ENCODE measurements around the gene RDH5. TPM values are rescaled to one million over a fixed set of nuclear protein-coding genes. Genes with fewer than 3 reads are reported as not detected.

The RDH5 gene
- total and polyA plus RNA-seq, 2 of the 4 experiments (the other 2 are of a cell fraction) = 7.3 to 18.8 TPM

DNA sequence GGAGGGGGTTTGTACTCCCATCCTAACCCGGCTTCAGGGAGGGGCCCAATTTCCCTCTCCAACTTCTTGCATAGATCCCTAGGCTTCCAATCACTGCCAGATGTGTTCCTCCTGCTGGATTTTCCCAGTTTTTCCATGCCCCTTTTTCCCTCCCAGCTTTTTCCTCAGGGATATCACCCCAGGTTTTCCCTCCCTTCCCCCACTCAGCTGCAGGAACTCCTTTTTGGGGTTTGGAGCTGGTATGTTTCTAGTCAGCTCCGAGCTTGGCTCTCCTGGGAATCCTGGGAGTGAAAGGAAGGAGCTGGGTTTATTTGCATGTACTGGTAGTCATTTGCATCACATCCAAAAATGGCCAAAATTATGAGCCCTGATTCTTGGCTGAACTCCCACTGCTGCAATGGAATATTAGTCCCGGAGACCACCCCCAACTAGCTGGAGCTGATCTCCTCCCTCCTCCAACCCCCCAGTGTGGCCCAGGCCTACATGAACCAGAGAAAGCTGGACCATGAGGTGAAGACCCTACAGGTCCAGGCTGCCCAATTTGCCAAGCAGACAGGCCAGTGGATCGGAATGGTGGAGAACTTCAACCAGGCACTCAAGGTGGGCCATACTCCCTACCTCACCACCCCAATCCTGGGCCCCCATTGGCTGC is 1.4 kb upstream of the RDH5 start:
- Histone ChIP-seq H3K14ac (replicated peaks; ENCODE audit: low read depth, low read length) (no peak overlapping the region), H3K27me3 (ENCODE audit: control insufficient read depth, insufficient read depth, low read length) (no peaks in the 10 kb centered on the region), H3K4me2 (ENCODE audit: low read depth, low read length) (no peak overlapping the region), H4K20me1 (ENCODE audit: insufficient read depth, low read length) (peaks cover 24% of the 10 kb centered on the region), H2AFZ (replicated peaks; ENCODE audit: low read length, poor library complexity) (no peak overlapping the region), H4K5ac (ENCODE audit: low read depth, low read length) (no peak overlapping the region), H2BK5ac (ENCODE audit: low read depth, low read length, poor library complexity, severe bottlenecking) (peak overlapping the region; percentile 71), H2AK9ac (replicated peaks; ENCODE audit: low read depth, low read length, poor library complexity) (peak overlapping the region; percentile 37), H3K23ac (ENCODE audit: low read depth, low read length) (peak overlapping the region; percentile 57; the same call in 1 of the 2 replicates), H4K91ac (ENCODE audit: insufficient read depth, low read depth, low read length) (peak overlapping the region; percentile 57; the same call in 1 of the 2 replicates), H4K8ac (ENCODE audit: low read depth in 2 of 2, low read length in 2 of 2) (peak overlapping the region in 1 of 2 experiments; percentile 66; a peak in 1 of 4 replicates), H2AK5ac (ENCODE audit: low read depth, low read length) (peak overlapping the region; percentile 86), H3K9me1 (ENCODE audit: insufficient read depth, low read length) (peaks cover 32% of the 10 kb centered on the region), H2BK120ac (ENCODE audit: low read depth, low read length) (peak overlapping the region; percentile 62; the same call in 1 of the 2 replicates), H3K9me3 (ENCODE audit: control insufficient read depth, insufficient read depth, low read length) (no peaks in the 10 kb centered on the region), H3K27ac (ENCODE audit: insufficient read depth, low read length) (no peak overlapping the region), H3K36me3 (ENCODE audit: control insufficient read depth, insufficient read depth, low read length) (peaks cover 10% of the 10 kb centered on the region), H3K9ac (ENCODE audit: low read depth, low read length) (no peak overlapping the region), H3K56ac (ENCODE audit: extremely low read depth, insufficient read depth, low read length) (no peak overlapping the region), H3K4me3 (ENCODE audit: insufficient read depth, low read depth, low read length) (no peak overlapping the region), H3K4ac (ENCODE audit: low read depth, low read length) (peak overlapping the region; percentile 68; the same call in 1 of the 2 replicates), H3K79me1 (ENCODE audit: low read depth in 1 of 2, low read length in 2 of 2) (peaks cover 17 to 62% of the 10 kb centered on the region in 2 experiments), H2BK20ac (ENCODE audit: low read depth, low read length) (no peak overlapping the region), H2BK15ac (ENCODE audit: low read depth, low read length) (no peak overlapping the region), H3K4me1 (ENCODE audit: control insufficient read depth, insufficient read depth, low read length) (peaks cover 36% of the 10 kb centered on the region), H3K18ac (ENCODE audit: low read depth, low read length) (no peak overlapping the region)
- intact Hi-C loops (cut with micrococcal nuclease) (no loop called here), dilution Hi-C loops (cut with HindIII; ENCODE audit: low sequenced_read_pairs, unreplicated experiment) (no loop called here), in situ Hi-C loops (cut with MboI; ENCODE audit: low sequenced_read_pairs) (no loop called here)
- 50% methylated on average over 1 of the region's 4 CpGs; no CpG with 5 or more reads in 1 of the 2 experiments for WGBS, 2 experiments (ENCODE audit: extremely low coverage in 2 of 2, insufficient read length in 1 of 2)
- DNase-seq = no peak
- ChIA-PET CTCF (interaction anchor here (0.5 kb wide), 1 partner anchor 134 kb away, joined by 3 read pairs; no protein-coding TSS in a partner anchor), POLR2A (ENCODE audit: unreplicated experiment) (no interaction called here)
- BruUV-seq (replicated peaks) = no TSS peak
- ATAC-seq (ENCODE audit: low read depth) = no peak
- no peak for TF ChIP-seq MXI1 (IDR thresholded peaks at IDR 0.05; ENCODE audit: borderline replicate concordance, low read depth, low read length)
- no peak for TF ChIP-seq CTCF (conservative IDR thresholded peaks at IDR 0.05; ENCODE audit: low read depth, low read length)
- TF ChIP-seq FOS (IDR thresholded peaks at IDR 0.05; ENCODE audit: low read depth, low read length) = no peak
- TF ChIP-seq RAD21 (IDR thresholded peaks at IDR 0.05; ENCODE audit: low read length) = no peak
- TF ChIP-seq POLR2A (IDR thresholded peaks at IDR 0.05; ENCODE audit: low read depth, low read length) = no peak
- TF ChIP-seq CEBPB (IDR thresholded peaks at IDR 0.05; ENCODE audit: low read depth, low read length) = no peak
